Neural crest cell (in vitro differentiated cells): ENCODE measurements around the gene SIGLECL1. TPM values are rescaled to one million over a fixed set of nuclear protein-coding genes. Genes with fewer than 3 reads are reported as not detected.

Experiments used
- DNase-seq: peaks from one replicate; pipeline ENCODE4 v3.0.0; 2021; ENCODE audit warnings: low read depth, mixed read lengths, low spot score
- H3K27ac Mint-ChIP-seq: one replicate; pipeline ENCODE4 v1.8.0; 2021; ENCODE audit warnings: mild to moderate bottlenecking, mixed read lengths; ENCODE audit not compliant: unreplicated experiment
- H3K27me3 Mint-ChIP-seq: 2 replicates; pipeline ENCODE4 v1.8.0; 2021; ENCODE audit warnings: low read depth, mild to moderate bottlenecking, mixed read lengths
- H3K36me3 Mint-ChIP-seq: 2 replicates; pipeline ENCODE4 v1.8.0; 2021; ENCODE audit warnings: low read depth, mild to moderate bottlenecking, mixed read lengths
- H3K4me1 Mint-ChIP-seq: 2 replicates; pipeline ENCODE4 v1.8.0; 2021; ENCODE audit warnings: mixed read lengths
- H3K4me3 Mint-ChIP-seq: one replicate; pipeline ENCODE4 v1.8.0; 2021; ENCODE audit warnings: mild to moderate bottlenecking, mixed read lengths
- H3K9me3 Mint-ChIP-seq: 2 replicates; pipeline ENCODE4 v1.8.0; 2021; ENCODE audit warnings: mixed read lengths
- CTCF ChIP-seq: fragments of 200-600 bp; sonication (generic); conservative IDR thresholded peaks from 2 replicates; pipeline ENCODE4 v1.5.0; 2021; ENCODE audit warnings: antibody characterized with exemption, mild to moderate bottlenecking
- total RNA-seq: library from RNA; stranded (reverse); gene quantifications from 2 replicates; pipeline ENCODE4 v1.2.1, GENCODE V29; 2021

Gene SIGLECL1
- total RNA-seq, 1 donor from 2014 or later, result not detected

DNA sequence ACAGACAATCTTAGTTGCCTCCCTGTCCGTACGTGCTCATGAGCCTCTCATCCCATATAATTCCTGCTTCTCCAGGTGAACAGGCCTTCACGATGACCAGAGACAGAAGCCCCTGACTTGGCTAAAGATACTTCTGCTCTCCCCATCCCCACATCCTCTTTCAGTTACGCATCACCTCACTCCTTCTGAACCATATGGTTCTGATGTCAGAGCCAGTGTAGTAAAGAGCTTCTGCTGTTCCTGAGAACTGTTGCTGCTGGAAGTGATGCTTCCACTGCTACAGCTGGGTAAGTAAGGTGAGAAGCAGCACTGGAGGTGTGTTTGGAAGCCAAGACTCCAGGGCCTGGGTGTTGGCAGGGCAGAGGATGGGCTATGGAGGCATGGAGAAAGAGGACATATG lies 12.9 kb downstream of the SIGLECL1 start:
- H3K27me3 Mint-ChIP-seq, result peaks cover 25% of the 10 kb centered on the region
- no peaks in the 10 kb centered on the region for H3K4me1 Mint-ChIP-seq
- H3K36me3 Mint-ChIP-seq, result no peaks in the 10 kb centered on the region
- DNase-seq, result no peak
- H3K4me3 Mint-ChIP-seq, result no peak overlapping the region
- TF ChIP-seq CTCF, result no peak
- H3K9me3 Mint-ChIP-seq, result no peaks in the 10 kb centered on the region
- no peak overlapping the region for H3K27ac Mint-ChIP-seq

DNA sequence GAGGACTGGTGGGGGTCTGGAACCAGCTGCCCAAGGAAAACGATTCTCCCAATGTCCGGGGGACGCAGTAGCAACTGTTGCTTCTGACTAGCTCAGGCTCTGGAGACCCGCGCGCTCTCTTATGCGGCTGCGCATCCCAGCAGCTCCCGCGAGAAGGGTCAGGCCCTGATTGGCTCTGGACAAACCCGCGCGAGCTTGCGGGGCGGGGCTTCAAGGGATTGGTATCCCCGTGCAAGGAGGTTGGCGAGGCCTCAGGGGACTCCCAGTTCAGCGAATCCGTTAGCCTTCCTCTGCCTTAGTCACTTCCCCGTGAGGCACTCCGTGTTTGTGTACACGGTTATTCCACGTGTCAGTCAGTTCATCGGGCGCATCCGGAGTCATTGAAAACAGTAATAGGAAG lies 20.2 kb downstream of the SIGLECL1 start:
- no peaks in the 10 kb centered on the region for H3K27me3 Mint-ChIP-seq
- H3K4me3 Mint-ChIP-seq, result no peak overlapping the region
- H3K4me1 Mint-ChIP-seq, result no peaks in the 10 kb centered on the region
- no peak for DNase-seq
- no peak overlapping the region for H3K27ac Mint-ChIP-seq
- H3K36me3 Mint-ChIP-seq, result no peaks in the 10 kb centered on the region
- H3K9me3 Mint-ChIP-seq, result no peaks in the 10 kb centered on the region
- no peak for TF ChIP-seq CTCF

GRCh38 chr19:51272183-51272810 lies 21.4 kb downstream of the SIGLECL1 start:
- no peak for DNase-seq
- Mint-ChIP-seq H3K27ac (no peak overlapping the region), H3K4me1 (no peaks in the 10 kb centered on the region), H3K9me3 (no peaks in the 10 kb centered on the region), H3K36me3 (no peaks in the 10 kb centered on the region), H3K27me3 (no peaks in the 10 kb centered on the region), H3K4me3 (no peak overlapping the region)
- TF ChIP-seq CTCF, result no peak

DNA sequence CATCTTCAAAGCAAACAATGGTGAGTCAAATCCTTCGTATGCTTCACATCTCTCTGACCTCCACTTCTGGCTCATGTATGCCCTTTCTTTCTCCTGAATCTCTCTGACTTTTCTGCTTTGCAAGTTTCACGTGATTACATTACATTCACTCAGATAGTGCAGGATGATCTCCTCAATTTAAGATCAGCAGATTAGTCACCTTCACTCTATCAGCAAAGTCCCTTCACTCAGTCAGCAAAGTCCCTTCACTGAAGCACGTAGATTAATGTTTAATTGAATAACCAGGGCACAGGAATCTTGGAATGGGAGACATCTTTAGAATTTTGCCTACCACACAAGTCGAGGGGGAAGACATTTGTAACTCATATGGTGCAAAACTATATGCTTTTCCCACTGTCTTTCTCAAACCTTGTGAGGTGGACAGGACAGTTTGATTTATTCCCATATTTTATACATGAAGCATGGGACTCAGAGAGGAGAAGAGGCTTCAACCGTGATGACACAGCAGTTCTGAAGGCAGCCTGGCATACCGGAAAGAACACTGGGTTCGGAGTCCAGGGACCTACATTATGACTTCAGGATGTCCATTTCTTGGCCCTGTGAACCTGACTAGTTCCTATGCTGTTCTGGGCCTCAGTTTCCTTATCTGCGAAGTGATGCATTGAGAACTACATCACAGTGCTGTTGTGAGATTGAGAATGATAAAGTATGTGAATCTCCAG lies 23.3 kb downstream of the SIGLECL1 start:
- no peak overlapping the region for H3K27ac Mint-ChIP-seq
- no peaks in the 10 kb centered on the region for H3K9me3 Mint-ChIP-seq
- peaks cover 12% of the 10 kb centered on the region for H3K27me3 Mint-ChIP-seq
- no peak for DNase-seq
- H3K4me1 Mint-ChIP-seq, result no peaks in the 10 kb centered on the region
- no peak overlapping the region for H3K4me3 Mint-ChIP-seq
- no peak for TF ChIP-seq CTCF
- H3K36me3 Mint-ChIP-seq, result no peaks in the 10 kb centered on the region

DNA sequence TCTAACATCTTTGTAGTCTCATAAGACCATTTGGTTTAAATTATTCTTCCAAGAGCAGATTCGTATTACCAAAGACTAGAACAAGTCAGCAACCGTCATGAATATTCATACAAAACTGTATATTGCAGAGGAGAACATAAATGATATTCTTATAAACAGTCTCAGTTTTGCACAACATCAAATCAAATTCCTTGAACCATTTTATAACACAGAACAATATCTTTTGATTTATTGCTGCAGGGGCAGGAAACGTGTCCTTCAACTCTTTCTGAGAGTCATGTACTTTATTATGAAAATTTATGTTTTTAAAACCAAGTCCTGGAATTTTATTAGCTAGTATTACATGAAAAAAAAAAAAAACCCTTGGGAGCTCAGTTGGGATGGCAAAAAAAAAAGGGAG lies 26.2 kb downstream of the SIGLECL1 start:
- Mint-ChIP-seq H3K4me3 (no peak overlapping the region), H3K36me3 (peaks cover 2% of the 10 kb centered on the region), H3K4me1 (no peaks in the 10 kb centered on the region), H3K27me3 (peaks cover 21% of the 10 kb centered on the region), H3K9me3 (peaks cover 5% of the 10 kb centered on the region), H3K27ac (no peak overlapping the region)
- no peak for DNase-seq
- no peak for TF ChIP-seq CTCF
